ENCODE results near the gene PCSK7.

DNA sequence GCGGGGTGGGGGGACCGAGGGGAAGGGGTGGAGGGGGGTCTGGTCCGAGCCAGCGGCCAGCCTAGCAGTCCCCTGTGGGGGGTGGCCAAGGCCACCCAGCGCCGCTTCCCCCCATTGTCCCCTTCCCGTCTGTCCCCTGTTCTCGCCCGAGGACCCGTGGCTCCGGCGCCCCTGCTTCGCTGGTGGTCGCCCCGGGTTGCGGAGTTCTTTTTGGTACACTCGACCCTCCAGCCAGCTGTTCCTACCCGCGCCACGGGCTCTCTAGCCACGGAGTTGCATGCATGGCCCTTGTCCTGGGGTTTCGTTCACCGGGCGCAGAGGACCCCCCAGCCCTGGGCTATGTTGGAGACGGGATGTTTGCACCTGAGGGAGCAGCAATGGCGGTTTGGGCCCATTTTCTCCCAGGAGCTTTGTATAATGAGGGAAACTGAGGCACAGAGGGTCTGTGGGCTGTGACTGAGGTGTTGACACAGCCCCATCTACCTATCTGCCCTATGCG is 1.1 kb upstream of the PCSK7 start:
- TF ChIP-seq CTCF (conservative IDR thresholded peaks at IDR 0.05; ENCODE audit: low read depth, low read length) (no peak), EZH2 (IDR thresholded peaks at IDR 0.05; ENCODE audit: low read length, unreplicated experiment) (no peak), EZH2phosphoT487 (IDR thresholded peaks at IDR 0.05; ENCODE audit: borderline replicate concordance, low read length) (no peak)
